T-helper 2 cell treated with Interferon-gamma antibody and Interleukin-4, amounts not matched to agents 100 ng/mL and 5 ng/mL, for 36 hours (primary cell): ENCODE results near the gene PWP1. TPM values are rescaled to one million over a fixed set of nuclear protein-coding genes. Genes with fewer than 3 reads are reported as not detected.

ENCODE experiments used
- intact Hi-C: fragments of 100-400 bp; cut with micrococcal nuclease; formaldehyde crosslinking; loops from one replicate; pipeline ENCODE4 v1.15.1; 2023
- total RNA-seq: library from RNA; stranded (reverse); gene quantifications from 2 replicates; pipeline ENCODE4 v1.2.3, GENCODE V29; 2022

PWP1 gene
- 41.8 and 47.5 TPM in 2 replicates for total RNA-seq

DNA sequence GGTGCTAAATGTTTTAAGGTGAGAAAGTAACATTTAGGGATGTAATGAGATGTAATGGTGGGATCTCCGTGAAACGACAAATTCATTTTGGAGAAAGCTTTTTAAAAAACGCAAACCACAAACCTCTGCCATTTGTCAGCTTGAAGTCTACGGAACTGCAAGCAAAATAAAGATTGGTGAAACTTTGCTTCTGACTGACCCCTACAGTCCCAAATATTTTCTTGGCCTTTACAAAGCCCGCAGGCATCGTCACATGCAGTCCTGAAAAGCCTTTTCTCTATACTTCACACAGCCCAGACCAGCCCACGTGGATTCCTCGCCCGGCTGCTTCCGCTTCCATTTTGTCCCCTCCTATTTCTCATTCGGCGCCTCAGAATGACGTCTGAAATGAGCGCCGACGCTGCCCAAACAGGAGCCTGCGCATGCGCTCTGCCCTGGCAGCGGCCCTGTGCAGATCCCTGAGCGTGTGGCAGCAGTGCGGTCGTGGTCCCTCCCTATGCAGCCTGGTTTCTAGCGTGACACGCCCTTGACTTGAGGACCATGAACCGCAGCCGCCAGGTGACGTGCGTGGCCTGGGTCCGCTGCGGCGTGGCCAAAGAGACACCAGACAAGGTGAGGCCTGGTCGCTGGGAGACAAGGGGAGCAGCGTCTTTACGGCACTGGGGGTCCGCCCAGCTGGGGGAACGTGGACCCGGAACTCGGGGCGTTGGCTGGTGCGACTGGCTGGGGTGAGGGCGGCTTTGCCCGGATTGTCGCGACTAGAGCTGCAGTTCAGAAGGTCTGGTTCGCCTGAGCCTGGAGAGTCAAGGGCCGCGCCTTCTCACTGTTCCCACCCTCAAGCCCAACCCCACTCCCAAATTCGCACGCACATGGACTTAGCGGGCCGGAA, at the start of gene PWP1:
PWP1 (plus strand) TSS at position 440 of the 889 bp plus-strand sequence; CDS start at position 541, 101 bp downstream.
- intact Hi-C loops = loop anchor here (1.0 to 5.0 kb wide), 7 partner anchors 76 to 1383 kb away; partner anchors contain the start of genes CRY1, FICD, ISCU and PRDM4

DNA sequence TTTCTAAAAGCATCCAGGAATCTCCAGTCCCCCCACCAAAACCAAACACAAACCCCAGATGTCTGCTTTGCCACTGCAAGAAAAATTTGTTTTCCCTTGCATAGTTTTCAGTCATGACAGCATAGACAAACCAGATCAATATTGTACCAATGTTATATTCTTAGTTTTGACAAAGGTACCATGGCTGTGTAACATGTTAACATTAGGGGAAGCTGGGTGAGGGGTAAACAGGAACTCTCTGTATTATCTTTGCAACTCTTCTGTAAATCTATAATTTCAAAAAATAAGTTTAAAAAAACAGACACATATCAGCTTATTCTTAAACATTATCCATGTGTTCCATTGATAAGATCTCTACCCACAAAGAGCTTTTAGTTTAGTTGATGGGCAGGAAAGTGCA, 44.4 kb upstream of the PWP1 start:
- intact Hi-C loops = no loop called here

DNA sequence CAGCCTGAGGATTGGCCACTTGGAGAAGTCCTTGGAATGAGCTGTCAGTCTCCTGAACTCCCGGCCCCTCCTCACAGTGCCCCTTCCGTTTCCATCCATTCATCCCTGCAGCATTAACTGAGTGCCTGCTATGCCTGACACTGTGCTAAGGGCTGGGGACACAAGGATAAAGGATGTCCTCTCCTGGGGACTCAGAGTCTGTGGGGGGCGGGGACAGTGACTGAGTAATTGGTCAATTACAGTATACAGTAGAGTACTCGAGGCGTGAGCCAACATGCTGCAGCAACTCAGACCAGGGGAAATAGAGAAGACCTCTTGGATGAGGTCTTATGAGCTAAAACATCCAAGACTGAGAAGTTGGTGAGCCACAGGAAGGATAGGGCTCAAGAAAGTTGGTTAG, 43.4 kb upstream of the PWP1 start:
- intact Hi-C loops = no loop called here

DNA sequence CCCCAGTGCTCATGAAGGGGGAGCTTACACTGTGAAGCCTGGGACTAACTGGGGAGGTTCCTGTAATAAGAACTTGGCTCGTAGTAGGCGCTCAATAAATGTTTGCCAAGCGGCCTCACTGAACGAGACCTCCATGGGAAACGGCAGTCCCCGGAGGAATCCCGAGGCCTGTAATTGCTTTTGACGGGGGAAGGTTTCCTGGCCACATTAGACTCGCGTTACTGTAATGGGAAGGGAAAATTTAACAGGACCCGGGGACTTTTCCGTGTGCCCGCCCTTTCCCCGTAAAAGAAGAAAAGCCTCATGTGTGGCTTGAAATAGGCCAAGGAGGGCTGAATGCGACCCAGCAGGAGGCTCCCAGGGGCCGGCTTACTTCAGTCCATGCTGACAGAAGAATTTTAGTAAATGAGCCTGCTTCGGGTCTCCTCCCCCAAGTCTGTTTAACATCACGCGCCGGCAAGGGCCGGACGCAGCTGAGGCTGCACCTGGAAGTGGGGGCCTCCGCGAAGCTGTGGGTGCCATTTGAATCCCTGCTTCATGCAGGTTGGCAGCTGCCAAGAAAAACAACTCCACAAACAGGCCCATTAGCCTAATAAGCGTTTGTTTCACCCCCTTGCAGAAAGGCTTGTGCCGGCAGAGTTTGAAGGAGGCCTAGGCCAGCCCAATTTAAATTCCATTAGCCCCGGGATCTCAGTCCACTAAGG, 39.8 kb upstream of the PWP1 start:
- intact Hi-C loops = no loop called here

DNA sequence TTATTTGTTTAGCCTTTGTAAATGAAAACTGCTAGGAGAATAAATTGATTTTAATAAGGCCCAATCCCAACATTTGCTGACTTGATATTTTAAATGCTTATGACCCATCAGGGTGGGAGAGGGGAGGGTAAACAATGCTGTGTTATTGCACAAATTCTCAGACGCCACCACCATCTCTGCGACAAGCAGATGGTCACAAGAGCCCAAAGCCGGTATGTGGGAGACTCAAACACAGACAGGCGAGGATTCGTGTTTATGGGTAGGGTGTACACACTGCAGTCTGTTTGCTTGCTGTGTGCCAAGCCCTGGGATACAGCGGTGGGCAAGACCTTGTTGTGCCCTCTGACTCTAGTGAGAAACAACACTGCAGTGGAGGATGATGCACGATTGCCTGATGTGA, 39.2 kb upstream of the PWP1 start:
- intact Hi-C loops = no loop called here

DNA sequence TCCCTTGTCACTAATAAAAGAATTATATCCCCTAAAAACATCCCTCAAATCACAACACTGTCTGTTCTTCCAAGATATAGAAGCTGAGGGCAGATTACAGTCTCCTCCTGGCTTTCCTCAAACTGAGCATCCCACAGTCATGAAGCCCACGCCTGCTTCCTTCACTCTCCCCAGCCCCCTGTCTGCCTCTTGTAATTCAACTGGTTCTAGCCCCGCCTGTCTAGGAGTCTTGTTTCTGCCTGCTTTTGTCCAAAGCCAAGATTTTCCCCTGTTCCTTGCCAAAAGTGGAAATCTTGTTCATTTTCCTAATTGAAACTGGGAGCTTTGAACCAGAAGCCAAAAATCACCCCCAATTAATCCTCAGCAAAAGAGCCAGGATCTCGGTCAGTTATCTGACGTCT, 35.9 kb upstream of the PWP1 start:
- intact Hi-C loops = no loop called here

DNA sequence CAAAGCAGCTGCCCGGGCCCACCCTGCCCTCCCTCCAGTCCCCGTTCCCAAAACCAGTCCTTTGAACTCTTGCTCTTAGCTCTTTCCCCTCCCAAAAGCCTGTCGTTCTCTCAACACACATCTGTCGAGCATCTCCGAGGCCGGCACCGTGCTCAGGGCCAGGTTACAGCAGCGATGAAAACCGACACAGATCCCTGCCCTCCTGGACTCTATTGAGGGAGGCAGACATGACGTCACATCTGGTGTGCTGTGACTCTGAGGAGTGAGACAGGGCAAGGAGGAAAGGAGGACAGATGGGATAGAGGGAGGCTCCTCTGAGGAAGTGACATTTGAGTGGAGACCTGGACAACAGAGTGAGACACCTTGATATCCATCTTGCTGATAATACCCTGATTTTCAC, 34.6 kb upstream of the PWP1 start:
- intact Hi-C loops = no loop called here

DNA sequence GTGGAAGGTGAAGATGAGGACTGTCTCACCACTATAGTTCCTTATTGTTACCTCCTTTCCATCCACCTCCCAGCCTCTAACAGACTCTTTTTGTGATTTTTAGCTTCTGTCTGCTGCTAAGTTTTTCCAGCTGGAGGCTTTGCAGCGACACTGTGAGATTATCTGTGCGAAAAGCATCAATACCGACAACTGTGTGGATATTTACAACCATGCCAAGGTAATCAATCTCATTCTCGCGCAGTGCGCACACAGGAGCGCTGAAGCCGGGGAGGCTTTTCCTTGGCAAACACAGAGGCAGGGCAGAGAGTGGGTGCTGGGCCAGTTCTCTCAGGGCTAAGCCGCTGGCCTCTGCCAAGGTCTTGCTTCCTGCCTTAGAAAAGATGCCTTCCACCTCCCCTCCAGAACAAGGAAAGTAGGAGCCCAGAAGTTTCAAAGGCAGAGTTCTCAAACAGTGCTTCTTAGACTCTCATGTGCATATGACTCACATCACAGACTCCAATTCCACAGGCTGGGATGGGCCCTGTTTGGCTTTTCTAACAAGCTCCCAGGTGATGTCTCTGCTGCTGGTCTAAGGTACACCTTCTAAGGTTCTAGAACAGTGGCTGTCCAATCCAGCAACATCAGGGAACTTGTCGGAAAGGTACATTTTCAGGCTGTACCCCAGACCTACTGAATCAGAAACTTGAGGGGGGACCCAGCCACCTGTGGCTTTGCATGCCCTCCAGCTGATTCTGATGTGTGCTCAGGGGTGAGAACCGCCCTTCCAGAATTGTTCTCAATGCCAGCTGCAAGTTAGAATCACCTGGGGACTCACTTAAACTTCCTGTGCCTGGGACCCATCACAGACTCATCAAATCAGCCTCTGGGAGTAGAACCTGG, 33.8 kb upstream of the PWP1 start:
- intact Hi-C loops = no loop called here

DNA sequence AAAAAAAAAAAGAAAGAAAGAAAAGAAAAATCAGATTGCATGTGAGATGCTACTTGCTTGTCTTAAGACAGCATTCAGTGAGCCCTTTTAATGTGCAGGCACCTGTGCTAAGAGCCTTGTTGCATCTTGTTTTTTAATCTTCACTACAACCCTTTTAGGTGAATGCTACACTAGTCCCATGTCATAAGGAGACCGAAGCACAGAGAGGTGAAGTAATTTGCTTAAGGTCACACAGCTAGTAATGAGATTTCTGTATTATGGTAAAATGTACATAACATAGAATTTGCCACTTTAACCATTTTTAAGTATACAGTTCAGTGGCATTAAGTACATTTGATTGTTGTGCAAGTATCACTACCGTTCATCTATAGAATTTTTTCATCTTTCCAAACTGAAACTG, 32.1 kb upstream of the PWP1 start:
- intact Hi-C loops = no loop called here

DNA sequence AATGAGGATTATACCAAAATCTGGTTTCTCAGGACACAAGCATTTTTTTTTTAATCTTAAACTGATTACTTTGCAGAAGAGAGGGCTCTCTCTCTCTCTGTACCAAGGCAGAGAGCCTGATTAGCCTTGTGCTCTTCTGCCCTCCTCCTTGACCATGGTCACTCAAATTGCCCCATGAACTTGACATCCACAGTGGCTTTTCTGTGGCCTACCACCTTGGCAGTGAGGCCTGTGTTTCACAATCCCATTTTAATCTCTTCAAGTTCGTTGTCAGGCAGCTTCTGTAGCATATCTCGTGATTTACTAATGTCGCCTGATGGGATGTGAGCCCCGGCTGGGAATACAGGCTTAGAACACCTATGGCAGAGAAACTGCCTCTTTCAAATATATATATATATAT, 30.7 kb upstream of the PWP1 start:
- intact Hi-C loops = no loop called here

DNA sequence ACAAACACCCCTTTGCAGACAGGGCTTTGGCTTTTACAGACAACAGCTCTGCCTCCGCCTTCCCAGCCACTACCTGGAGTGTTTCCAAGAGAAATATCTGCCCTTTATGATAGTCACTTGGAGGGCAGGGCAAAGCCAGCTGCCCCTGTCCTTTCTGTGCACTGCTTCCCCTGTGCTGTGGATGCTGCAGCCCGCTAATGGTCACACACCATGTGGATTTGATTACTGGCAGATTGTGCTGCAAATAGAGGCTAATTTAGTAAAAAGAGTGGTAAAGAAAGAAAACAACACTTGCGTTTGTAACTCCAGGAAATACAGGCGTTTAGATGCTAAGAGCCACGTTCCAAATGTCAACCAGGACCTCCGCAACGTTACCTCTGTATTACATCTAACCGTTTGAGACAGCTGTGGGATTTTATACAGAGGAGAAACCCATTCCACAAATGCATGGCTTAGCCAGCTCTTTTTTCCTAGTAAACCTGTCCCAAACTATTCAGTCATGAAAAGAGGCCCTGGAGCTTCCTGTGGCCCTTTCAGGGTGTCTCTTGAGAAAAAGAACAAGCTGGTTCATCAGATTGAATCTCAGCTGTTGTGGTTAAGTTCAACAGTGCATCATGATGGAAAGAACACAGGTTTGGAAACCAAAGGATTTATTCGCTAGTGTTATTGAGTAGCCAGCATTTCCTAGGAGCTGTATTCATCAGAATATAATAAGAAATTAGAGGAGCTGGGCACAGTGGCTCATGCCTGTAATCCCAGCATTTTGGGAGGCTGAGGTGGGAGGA, 30.1 kb upstream of the PWP1 start:
- intact Hi-C loops = no loop called here

DNA sequence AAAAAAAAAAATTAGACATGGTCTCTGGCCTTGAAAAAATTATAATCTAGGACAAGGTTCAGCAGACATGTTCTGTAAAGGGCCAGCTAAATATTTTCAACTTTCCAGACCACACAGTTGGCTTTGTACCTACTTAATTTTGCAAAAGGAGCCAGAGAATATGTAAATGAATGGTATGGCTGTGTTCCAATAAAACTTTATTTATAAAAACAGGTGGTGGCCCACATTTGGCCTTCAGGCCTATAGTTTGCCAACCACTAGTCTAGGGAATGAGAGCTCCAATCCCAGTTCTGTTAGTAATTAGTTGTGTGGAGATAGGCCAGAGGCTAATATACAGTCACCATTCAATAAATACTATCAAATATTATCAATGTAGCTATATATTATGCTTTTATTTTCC, 29.3 kb upstream of the PWP1 start:
- intact Hi-C loops = no loop called here

DNA sequence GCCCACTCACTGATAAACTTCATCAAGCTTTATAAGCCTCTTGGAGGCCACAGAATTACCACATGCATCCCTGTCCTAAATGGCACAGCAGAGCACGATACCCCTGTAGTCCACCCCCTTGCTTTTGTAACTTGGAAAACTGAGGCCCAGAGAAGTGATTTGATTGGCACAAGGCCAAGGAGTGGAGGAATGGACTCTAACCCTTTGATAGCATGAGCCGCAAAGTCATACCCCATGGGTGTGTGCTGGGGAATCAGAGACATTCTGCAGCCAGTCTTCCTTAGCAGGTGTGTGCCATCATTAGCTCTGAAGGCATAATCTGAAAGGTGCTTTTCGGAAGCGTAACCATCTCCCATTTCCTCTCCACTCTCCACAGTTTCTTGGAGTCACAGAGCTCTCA, 28.5 kb upstream of the PWP1 start:
- intact Hi-C loops = no loop called here

DNA sequence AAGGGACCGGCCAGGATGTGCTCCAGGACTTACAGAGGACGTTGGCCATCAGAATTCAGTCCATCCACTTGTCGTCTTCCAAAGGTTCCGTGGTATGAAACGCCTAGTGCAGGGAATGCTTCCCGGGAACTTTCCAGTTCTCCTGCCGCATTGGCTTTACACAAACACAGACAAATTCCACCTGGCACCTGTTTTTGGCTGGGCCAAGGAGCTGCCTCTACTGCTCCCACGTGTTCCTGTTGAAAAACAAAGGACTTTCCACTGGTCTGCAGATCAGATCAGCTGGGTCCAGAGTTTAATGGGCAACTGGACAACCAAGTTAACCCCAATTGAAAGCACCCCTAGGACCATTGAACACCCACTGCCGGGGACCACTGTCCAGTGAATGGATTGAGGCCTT, 28.0 kb upstream of the PWP1 start:
- intact Hi-C loops = no loop called here

DNA sequence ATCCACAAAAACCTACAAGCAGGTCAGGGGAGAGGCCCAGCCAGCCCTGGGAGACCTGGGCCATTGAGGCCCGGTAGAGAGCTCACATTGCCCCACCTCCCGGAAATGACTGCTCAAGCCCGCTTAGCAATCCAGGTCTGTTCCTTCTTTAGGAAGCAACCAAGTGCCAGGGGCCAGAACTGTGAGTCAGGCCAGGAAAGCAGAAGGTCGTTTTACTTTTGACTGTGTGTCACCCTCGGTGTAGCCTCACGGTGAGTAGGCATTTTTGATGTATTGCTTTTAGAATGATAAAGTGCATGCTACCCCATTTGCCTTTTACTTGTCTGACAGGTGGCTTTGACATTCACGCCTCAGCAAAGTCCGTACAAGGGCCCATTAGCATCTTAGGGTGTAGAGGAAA, 25.4 kb upstream of the PWP1 start:
- intact Hi-C loops = no loop called here

DNA sequence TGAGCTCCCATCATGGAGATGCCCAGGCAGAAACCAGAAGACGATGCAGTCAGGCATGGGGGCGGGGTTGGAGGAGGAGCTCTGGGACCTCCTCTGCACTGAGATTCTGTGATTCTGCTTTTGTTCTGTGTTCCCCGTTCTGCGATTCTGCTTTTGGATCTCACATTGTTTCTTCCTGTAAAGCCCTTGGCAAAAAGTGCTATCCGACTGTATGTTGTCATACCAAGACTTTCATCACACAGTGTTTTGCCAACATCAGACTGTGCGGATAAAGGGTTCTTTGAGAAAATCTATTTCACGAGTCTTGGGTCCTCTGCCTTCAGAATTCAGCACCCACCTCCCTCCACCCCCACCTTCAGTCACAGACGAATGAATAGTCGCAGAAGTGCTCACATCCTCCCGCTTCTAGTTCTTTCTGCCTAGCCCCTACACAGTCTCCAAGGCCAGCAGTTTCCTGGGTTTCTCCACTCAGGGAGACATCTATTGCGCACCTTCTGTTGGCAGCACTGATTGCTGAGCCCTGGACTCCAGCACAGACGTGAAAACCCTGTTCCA, 24.7 kb upstream of the PWP1 start:
- intact Hi-C loops = no loop called here

DNA sequence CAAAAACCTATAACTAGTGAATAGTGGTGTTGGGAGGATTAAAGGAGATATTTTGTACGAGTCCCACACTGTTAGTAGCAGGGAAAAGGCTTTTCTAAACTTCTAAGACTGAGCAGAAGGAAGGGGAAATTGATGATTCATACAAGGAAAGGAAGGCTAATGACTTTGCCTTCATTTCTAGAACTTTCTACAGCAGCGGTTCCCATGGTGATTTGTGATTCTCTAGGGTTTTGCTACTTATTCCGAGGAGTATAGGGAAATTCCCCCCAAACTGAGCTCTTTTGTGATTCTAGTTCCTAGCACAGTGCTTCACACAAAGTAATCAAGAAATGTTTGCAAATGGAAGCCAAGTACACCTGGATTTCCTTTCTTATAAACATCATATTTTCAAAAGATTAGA, 23.8 kb upstream of the PWP1 start:
- intact Hi-C loops = no loop called here

DNA sequence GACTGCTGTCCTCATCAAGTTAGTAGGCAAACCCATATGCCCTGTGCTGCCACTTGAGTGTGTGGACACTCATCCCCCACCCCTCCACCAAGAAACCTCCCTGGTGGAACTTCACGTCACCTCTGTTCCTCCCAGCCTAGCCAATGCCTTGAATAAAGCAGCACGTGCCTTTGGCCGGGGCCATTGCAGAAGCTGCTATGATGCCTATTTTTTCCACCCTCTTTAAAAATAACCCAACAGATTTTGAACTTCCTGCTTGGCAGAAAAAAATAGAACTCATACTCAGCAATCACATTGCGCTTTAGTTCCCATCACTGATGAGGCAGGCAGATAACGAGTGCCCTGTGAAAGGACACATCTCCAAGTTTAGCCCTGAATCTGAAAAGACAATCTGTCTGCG, 23.1 kb upstream of the PWP1 start:
- intact Hi-C loops = no loop called here

DNA sequence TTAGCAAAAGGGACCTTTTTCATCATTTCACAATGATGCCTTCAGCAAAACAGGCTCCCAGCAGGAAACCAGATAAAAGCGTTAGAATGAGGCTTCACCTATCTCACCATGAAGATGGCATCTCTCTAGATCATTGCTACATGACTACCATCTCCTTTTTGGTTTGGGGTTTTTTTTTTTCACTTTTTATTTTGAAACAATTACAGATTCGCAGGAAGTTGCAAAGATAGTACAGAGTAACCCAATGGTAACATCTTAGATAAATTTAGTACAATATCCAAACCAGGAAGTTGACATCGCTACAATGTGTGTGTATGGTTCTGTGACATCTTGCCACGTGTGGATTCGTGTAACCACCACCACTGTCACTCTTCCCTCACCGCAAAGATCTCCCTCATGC, 22.3 kb upstream of the PWP1 start:
- intact Hi-C loops = no loop called here

DNA sequence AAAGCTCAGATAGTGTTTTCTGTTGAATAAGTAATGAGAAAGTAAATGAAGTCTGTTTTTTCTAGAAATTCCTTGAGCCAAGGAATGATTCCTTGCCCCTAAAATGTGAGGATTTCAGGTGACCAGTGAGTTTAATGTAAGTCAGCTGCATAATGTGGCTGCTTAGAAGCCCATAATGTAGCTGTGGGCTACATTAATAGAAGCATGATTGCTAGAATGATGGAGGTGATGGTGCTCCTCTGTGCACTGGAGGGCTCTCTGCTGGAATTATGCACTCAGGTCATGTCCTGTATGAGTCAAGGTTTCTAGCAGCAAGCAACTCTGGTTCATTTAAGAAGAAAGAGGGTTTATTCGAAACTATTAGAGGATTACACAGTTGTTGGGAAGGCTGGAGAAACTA, 19.6 kb upstream of the PWP1 start:
- intact Hi-C loops = no loop called here

DNA sequence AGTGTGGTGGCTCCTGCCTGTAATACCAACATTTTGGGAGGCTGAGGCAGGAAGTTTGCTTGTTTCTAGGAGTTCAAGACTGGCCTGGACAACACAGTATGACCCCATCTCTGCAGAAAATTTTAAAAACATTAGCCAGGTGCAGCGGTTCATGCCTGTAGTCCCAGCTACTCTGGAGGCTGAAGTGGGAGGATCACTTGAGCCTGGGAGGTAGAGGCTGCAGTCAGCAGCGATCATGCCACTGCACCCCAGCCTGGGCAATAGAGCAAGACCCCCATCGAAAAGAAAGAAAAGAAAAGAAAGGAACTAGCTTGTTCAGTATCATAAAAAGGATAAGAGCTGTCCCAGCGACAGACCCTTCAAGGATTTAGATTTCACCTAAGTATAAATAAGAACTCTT, 18.1 kb upstream of the PWP1 start:
- intact Hi-C loops = no loop called here
